ENCODE results near the gene DERL3.
A peak's percentile ranks its signal among the peaks of the same experiment; 100 is the strongest.

The DERL3 gene

DNA sequence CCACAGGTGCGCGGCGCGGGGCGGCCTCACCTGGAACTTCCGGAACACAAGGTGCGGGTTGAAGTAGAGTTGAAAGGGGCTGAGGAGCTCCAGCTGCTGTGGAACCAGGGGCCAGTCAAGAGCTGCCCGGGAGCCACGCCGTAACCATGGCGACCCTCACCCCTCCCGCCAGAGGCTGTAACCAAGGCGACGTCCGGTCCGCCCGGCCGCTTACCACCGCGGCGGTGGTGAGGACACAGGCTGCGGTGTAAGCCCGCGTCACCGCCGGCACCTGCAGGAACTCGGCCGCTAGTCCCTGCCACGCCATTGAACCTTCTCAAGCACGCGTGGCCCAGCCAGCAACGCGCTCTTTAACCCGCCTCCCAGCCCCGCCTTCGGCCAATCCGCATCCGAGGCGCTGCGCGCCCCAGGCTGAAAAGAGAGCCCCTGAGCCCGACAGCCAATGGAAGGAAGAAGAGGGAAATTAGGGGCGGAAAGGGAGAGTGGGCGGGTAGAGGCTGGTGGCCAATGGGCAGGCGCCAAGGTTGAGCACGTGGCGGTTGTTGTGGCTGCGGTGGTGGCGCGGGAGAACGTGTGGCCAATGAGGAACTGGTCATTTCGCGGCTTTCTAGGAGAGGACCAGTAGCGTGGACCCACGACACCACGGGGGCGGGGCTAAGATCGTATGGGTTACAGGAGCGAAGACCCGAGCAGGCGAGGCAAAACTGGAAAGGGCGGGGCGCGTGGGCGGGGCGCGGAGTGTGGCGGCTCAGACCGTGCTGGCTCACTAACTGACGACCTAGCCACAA, at the start of gene DERL3:
Gene DERL3 (minus strand): TSS at position 326 of the 788 bp plus-strand sequence. CDS start 19 bp downstream, at position 307.
- Histone ChIP-seq H3K4me2 (ENCODE audit: low read length) (peak within 1 kb of the TSS; percentile 88), H3K9me3 (ENCODE audit: control insufficient read depth, low read length) (no peaks in the 10 kb centered on the region), H3K27me3 (ENCODE audit: control insufficient read depth, insufficient read depth, low read length) (no peaks in the 10 kb centered on the region), H3K79me2 (no peaks in the 10 kb centered on the region), H3K4me3 (ENCODE audit: low read depth, low read length) (peak within 1 kb of the TSS; percentile 62), H3K9ac (no peak within 1 kb of the TSS), H3K4me1 (no peaks in the 10 kb centered on the region), H2AFZ (peak within 1 kb of the TSS; percentile 79), H3K36me3 (ENCODE audit: control insufficient read depth, insufficient read depth, low read length) (no peaks in the 10 kb centered on the region), H3K27ac (no peak within 1 kb of the TSS)
- TF ChIP-seq, protein P1, sequence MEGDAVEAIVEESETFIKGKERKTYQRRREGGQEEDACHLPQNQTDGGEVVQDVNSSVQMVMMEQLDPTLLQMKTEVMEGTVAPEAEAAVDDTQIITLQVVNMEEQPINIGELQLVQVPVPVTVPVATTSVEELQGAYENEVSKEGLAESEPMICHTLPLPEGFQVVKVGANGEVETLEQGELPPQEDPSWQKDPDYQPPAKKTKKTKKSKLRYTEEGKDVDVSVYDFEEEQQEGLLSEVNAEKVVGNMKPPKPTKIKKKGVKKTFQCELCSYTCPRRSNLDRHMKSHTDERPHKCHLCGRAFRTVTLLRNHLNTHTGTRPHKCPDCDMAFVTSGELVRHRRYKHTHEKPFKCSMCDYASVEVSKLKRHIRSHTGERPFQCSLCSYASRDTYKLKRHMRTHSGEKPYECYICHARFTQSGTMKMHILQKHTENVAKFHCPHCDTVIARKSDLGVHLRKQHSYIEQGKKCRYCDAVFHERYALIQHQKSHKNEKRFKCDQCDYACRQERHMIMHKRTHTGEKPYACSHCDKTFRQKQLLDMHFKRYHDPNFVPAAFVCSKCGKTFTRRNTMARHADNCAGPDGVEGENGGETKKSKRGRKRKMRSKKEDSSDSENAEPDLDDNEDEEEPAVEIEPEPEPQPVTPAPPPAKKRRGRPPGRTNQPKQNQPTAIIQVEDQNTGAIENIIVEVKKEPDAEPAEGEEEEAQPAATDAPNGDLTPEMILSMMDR (IDR thresholded peaks at IDR 0.05): no peak

DNA sequence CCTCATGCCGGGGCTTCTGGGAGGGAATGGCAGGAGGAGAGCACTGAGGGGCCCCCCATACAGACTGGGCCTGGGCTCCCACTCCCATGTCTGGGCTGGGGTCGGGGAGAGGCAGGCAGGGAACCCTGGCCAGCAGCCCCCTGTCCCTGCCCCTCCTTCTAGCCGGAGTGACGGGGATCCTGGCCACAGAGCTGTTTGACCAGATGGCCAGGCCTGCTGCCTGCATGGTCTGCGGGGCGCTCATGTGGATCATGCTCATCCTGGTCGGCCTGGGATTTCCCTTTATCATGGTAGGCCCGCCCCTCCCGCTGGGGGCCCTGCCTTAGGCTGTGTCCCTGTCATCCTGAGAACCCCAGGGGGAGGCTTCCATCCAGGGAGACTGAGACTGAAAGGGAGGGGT, 45.3 kb upstream of the DERL3 start:
- H3K27me3 ChIP-seq (ENCODE audit: control insufficient read depth, insufficient read depth, low read length): no peaks in the 10 kb centered on the region
- TF ChIP-seq, protein P1 (IDR thresholded peaks at IDR 0.05): no peak

DNA sequence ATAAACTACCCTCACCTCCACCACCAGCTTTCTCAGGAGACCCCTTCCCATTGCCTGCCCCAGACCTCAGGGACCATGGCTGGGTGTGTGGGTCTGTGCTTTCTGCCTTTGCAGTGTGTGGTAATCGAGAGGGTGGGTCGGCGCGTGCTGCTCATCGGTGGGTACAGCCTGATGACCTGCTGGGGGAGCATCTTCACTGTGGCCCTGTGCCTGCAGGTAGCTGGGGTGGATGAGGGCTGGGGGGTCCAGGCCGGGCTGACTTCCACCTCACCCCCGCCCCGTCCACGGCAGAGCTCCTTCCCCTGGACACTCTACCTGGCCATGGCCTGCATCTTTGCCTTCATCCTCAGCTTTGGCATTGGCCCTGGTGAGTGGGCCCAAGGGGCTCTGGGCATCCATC, 44.9 kb upstream of the DERL3 start:
- H3K9ac ChIP-seq: no peak overlapping the region
- H3K4me1 ChIP-seq: no peaks in the 10 kb centered on the region
- H3K9me3 ChIP-seq (ENCODE audit: control insufficient read depth, low read length): no peaks in the 10 kb centered on the region
- no peaks in the 10 kb centered on the region for H3K36me3 ChIP-seq (ENCODE audit: control insufficient read depth, insufficient read depth, low read length)
- no peak overlapping the region for H3K4me3 ChIP-seq (ENCODE audit: low read depth, low read length)
- no peak overlapping the region for H2AFZ ChIP-seq
- no peaks in the 10 kb centered on the region for H3K79me2 ChIP-seq
- TF ChIP-seq, protein P1 (IDR thresholded peaks at IDR 0.05): no peak
- no peaks in the 10 kb centered on the region for H3K27me3 ChIP-seq (ENCODE audit: control insufficient read depth, insufficient read depth, low read length)
- no peak overlapping the region for H3K4me2 ChIP-seq (ENCODE audit: low read length)
- H3K27ac ChIP-seq: no peak overlapping the region

More for the DNA sequence above, 45.3 kb upstream of the DERL3 start:
- Histone ChIP-seq H3K27ac (no peak overlapping the region), H3K36me3 (ENCODE audit: control insufficient read depth, insufficient read depth, low read length) (no peaks in the 10 kb centered on the region), H3K9me3 (ENCODE audit: control insufficient read depth, low read length) (no peaks in the 10 kb centered on the region), H2AFZ (no peak overlapping the region), H3K4me1 (no peaks in the 10 kb centered on the region), H3K79me2 (no peaks in the 10 kb centered on the region), H3K4me3 (ENCODE audit: low read depth, low read length) (no peak overlapping the region), H3K9ac (no peak overlapping the region), H3K4me2 (ENCODE audit: low read length) (no peak overlapping the region)

DNA sequence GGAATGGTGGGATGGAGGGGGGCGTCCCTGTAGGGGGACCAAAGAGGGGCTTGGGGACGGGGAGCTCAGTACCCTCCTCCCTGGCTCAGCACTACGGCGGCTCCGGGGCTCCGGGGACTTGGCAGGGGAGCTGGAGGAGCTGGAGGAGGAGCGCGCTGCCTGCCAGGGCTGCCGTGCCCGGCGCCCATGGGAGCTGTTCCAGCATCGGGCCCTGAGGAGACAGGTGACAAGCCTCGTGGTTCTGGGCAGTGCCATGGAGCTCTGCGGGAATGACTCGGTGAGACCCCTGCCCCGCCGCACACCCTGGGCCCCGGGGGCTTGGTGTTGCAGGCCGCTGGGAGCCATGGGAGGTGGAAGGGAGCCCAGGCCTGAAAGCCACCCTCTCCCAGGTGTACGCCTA, 43.6 kb upstream of the DERL3 start:
- TF ChIP-seq, protein P1 (IDR thresholded peaks at IDR 0.05): no peak
- Histone ChIP-seq H3K36me3 (ENCODE audit: control insufficient read depth, insufficient read depth, low read length) (no peaks in the 10 kb centered on the region), H3K27me3 (ENCODE audit: control insufficient read depth, insufficient read depth, low read length) (no peaks in the 10 kb centered on the region), H3K4me1 (no peaks in the 10 kb centered on the region), H3K9me3 (ENCODE audit: control insufficient read depth, low read length) (no peaks in the 10 kb centered on the region), H3K27ac (no peak overlapping the region), H3K4me2 (ENCODE audit: low read length) (no peak overlapping the region), H3K4me3 (ENCODE audit: low read depth, low read length) (no peak overlapping the region), H3K9ac (no peak overlapping the region), H3K79me2 (no peaks in the 10 kb centered on the region), H2AFZ (no peak overlapping the region)

DNA sequence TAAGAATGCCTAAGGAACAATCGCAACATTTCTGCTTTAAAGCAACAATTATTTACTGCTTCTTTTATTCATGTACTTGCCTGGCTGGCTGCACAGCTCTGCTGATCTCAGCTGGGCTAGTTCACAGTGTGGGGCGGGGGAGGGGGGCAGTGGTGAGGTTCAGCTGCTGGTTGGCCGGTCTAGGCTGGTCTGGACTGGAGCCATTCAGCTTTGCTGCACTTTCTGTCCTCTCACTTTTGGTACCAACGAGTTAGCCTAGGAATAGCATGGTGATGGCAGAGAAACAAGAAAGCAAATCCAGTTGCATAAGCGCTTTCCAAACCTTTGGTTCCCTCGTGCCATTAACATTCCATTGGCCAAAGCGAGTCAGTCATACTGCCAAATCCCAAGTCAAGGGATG, 39.4 kb upstream of the DERL3 start:
- Histone ChIP-seq H3K27me3 (ENCODE audit: control insufficient read depth, insufficient read depth, low read length) (no peaks in the 10 kb centered on the region), H3K36me3 (ENCODE audit: control insufficient read depth, insufficient read depth, low read length) (no peaks in the 10 kb centered on the region)

More for the DNA sequence above, 39.4 kb upstream of the DERL3 start:
- Histone ChIP-seq H3K4me1 (no peaks in the 10 kb centered on the region), H3K9ac (no peak overlapping the region), H3K27ac (no peak overlapping the region), H3K9me3 (ENCODE audit: control insufficient read depth, low read length) (no peaks in the 10 kb centered on the region), H3K79me2 (no peaks in the 10 kb centered on the region), H3K4me3 (ENCODE audit: low read depth, low read length) (no peak overlapping the region), H3K4me2 (ENCODE audit: low read length) (peak overlapping the region; percentile 48), H2AFZ (no peak overlapping the region)
- TF ChIP-seq, protein P1 (IDR thresholded peaks at IDR 0.05): no peak

All from parathyroid adenoma (tissue), 2 donors.